Measurements from ENCODE around the gene TSPAN4. TPM values are rescaled to one million over a fixed set of nuclear protein-coding genes. Genes with fewer than 3 reads are reported as not detected.

TSPAN4 gene
- total RNA-seq, 1 donor from 2014 or later: 14.3 TPM

DNA sequence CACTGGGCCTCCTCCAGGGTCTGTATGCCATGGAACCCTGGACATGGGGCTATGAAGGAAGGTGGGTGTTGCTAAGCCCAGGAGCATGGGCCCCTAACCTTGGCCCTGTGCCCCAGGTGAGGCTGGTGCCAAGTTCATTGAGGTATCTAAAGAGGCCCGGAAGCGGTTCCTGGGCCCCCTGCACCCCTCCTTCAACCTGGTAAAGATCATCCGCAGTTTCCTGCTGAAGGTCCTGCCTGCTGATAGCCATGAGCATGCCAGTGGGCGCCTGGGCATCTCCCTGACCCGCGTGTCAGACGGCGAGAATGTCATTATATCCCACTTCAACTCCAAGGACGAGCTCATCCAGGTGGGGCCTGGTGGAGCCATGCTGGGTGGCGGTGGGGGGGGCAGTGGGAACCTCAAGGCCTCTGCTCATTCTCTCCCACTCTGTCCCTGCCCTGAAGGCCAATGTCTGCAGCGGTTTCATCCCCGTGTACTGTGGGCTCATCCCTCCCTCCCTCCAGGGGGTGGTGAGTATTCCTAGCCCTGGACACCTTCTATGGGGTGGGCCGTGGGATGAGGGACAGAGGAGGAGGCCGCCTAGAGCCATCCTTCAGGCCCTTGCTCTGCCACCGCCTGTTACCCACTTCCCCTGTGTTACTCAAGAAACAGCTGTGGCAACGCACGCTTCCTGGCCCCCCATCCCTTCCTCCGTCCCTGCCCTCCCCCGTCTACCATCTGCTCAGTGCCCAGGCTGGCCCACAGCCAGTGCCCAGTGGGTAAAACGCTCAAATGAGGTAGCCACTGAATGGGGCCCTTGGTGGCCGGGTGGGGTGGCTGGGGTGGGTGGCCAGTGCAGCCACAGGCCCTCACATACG lies 20.9 kb upstream of the TSPAN4 start:
- FAIRE-seq: no peak

DNA sequence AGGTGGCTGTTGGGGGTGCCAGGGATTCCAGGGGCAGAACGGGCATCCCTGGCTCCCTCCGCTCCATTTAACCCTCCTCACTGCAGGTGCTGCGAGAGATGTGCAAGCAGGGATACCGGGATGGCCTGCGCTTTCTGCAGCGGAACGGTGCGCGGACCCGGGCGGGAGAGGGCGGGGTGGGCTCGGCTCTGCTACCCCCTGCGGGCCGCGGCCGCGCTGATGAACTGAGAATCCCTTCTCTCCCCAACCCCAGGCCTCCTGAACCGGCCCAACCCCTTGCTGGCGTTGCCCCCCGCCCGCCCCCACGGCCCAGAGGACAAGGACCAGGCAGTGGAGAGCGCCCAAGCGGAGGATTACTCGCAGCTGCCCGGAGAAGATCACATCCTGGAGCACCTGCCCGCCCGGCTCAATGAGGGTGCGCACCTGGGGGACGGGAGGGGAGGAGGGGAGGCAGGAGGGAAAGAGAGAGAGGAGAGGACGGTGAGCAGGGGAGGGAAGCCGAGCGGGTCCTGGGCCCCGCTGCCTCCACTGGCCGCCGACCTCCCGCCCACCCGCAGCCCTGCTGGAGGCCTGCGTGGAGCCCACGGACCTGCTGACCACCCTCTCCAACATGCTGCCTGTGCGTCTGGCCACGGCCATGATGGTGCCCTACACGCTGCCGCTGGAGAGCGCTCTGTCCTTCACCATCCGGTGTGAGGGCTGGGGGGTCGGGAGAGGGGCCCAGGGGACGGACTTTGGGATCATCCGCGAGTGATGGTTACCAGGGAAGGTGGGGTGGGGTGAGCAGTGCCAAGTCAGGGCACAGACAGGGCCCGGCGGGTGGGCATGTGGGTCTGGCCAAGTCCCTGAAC lies 19.0 kb upstream of the TSPAN4 start:
- DNase-seq (ENCODE audit: low spot score in 2 of 2): no peak
- FAIRE-seq: no peak

More for the DNA sequence above, 20.9 kb upstream of the TSPAN4 start:
- peak; percentile 58 to 61 for DNase-seq (ENCODE audit: low spot score in 2 of 2)

DNA sequence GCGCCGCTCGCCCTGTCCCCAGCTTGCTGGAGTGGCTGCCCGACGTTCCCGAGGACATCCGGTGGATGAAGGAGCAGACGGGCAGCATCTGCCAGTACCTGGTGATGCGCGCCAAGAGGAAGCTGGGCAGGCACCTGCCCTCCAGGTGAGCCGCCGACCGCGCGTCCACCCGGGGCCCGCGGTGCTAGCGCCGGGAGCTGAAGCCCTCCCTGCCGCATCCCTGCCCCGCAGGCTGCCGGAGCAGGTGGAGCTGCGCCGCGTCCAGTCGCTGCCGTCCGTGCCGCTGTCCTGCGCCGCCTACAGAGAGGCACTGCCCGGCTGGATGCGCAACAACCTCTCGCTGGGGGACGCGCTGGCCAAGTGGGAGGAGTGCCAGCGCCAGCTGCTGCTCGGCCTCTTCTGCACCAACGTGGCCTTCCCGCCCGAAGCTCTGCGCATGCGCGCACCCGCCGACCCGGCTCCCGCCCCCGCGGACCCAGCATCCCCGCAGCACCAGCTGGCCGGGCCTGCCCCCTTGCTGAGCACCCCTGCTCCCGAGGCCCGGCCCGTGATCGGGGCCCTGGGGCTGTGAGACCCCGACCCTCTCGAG lies 18.3 kb upstream of the TSPAN4 start:
- FAIRE-seq: no peak

DNA sequence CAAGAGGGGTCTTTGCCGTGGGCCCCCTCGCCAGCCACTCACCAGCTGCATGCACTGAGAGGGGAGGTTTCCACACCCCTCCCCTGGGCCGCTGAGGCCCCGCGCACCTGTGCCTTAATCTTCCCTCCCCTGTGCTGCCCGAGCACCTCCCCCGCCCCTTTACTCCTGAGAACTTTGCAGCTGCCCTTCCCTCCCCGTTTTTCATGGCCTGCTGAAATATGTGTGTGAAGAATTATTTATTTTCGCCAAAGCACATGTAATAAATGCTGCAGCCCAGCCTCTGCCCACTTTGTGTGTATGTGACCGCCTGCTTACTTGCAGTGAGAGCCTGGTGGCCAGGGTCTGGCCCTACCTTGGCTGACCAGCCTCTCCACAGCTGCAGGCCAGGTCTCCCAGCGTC lies 17.7 kb upstream of the TSPAN4 start:
- no peak for DNase-seq (ENCODE audit: low spot score in 2 of 2)
- FAIRE-seq: no peak

More for the DNA sequence above, 18.3 kb upstream of the TSPAN4 start:
- DNase-seq (ENCODE audit: low spot score in 2 of 2): peak; percentile 58 to 66

DNA sequence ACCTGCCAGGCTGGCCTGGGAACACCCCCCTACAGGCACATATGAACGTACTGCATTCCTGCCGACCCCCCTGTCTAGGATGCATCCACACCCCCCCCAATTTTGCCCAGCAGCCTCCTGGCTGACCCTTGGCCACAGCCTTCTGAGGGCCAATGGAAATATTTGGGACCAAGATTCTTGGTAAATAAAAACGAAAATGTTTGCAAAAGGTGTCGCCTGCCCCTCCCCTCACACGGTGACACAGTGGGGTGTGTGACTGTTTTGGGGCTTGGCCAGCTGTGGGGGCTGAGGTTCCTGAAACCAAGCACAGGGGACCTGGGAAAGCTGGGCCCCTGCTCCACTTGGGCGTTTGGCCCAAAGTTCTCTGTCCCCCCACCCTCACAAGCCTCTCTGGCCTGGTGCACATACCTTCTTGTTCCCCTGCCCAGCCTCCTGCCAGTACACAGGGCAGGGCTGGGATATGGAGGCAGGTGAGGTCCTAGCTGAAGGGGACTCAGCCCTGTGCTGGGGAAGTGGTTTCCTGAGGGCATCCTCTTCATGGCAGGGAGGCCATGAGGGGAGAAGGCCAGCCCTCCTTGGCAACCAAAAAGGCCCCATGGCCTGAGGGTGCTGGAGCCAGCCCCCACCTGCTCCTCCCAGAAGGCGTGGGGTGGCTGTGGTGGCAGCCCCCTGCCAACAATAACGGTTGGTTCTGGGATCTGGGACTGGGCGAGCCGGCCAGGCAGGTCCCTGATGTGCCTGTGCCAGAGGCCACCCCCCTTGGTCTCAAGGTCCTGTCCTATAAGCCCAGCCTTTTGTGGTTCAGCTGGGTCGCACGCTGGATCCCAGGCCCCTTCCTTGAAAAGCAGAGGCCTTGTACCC lies 17.1 kb upstream of the TSPAN4 start:
- DNase-seq (ENCODE audit: low spot score in 2 of 2) (no peak), FAIRE-seq (no peak)

DNA sequence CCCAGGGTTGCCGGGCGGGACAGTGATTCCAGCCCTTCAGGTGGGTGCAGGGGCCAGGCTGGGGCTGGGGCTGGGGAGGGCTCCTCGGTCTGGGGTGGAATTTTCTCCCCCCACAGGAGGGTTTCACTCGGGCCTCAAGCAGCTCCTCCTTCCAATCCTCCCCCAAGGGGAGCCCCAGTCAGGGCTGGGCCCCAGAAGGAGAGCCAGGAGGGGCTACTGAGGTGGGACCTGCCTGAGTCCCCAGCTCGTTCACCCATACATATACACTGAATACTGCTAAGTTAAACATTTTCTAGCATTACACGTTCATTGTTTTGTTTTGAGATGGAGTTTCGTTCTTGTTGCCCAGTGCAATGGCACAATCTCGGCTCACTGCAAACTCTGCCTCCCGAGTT lies 16.4 kb upstream of the TSPAN4 start:
- FAIRE-seq: no peak
- DNase-seq (ENCODE audit: low spot score in 2 of 2): no peak

DNA sequence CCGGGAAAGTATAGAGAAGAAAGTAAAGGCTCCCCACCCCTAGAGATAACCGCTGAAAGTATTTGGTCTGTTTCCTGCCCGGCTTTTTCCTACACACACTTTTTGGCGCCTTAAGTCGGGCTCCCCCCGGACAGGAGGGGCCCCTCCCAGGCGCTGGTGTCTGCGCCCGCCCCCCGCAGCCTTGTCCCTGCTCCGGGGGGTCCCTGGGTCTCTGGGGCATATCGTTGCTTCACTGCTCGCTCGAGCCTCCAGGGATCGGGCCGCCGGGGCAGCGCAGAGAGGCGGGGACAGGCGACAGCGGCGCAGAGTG lies 15.9 kb upstream of the TSPAN4 start:
- no peak for DNase-seq (ENCODE audit: low spot score in 2 of 2)

DNA sequence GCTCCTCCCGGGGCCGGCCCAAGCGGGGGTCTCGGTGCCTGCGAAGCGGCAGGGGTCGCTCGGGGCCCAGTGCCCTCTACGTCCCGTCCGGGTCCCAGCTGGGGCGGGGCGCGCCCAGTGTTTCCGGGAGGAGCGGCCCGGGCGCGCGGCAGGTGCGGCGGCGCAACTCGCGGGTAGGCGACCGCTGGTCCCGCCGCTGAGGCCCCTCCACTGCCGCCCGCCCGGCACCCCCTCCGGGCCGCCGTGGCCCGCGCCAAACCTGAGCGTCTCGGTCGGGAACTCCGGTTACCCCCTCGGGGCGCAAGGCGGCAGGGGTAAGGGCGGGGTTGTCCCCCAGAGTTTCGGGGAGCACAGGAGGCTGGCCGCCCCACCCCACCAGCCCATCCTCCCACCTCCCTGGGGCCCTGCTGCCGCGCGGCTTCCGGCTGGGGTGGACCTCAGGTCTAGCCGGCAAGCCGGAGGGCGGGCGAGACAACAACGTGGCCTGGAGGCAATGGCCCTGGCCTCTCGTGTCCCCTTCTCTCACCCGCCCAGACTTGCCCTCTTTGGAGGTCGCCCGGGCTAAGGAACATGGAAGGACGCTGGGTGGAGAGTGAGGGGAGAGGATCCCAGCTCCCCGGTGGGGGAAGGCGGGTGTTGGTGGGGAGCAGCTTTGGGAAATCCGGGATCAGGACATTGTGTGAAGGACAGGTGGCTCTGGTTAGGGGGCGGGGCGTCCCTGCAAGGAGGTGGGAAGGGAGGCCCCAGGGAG lies 15.3 kb upstream of the TSPAN4 start:
- no peak for DNase-seq (ENCODE audit: low spot score in 2 of 2)
- no peak for FAIRE-seq

More for the DNA sequence above, 15.9 kb upstream of the TSPAN4 start:
- no peak for FAIRE-seq

DNA sequence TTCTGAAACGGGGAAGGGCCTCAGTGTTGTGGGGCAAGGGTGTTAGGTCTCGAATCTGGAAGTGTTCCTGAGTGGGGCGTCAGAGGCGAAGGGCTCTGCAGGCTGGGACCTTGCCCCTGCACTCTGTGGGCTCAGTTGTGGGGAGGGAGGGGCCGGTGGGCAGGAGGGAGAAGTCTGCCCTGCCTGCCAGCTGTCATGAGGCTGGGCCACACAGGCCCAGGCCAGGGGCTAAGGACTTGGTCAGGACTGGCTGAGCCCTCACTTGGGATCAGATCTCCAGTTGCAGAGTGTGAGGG lies 14.8 kb upstream of the TSPAN4 start, which contains the start of gene CRACR2B:
Gene CRACR2B (plus strand): TSS at position 23 of the 296 bp plus-strand sequence. CDS start 689 bp downstream, outside the sequence.
- DNase-seq (ENCODE audit: low spot score in 2 of 2) (no peak), FAIRE-seq (no peak)

DNA sequence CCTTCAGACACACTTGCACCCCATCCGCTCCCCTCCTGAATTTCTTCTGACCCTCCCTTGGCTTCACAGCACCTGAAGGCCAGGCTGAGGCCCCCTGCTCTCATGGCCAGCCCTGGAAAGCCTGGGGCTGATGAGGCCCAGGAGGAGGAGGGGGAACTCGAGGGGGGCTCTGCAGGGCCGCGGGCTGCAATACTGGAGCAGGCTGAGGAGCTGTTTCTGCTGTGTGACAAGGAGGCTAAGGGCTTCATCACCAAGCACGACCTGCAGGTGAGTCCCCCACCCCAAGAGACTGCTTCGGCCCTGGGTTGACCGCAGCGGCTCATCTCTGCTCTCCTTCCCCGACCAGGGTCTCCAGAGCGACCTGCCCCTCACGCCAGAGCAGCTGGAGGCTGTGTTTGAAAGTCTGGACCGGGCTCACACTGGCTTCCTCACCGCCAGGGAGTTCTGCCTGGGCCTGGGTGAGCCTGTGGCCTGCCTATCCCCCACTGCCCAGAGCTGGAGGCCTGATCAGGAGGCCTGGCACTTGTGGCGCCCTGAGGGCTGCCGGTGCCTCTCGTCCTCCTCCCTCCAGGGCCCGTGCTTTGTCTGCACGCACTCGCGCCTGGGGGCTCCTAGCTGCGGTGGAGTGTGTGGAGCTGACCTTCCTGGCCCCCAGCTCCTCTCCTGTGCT lies 14.0 kb upstream of the TSPAN4 start:
- DNase-seq (ENCODE audit: low spot score in 2 of 2) (no peak), FAIRE-seq (no peak)

DNA sequence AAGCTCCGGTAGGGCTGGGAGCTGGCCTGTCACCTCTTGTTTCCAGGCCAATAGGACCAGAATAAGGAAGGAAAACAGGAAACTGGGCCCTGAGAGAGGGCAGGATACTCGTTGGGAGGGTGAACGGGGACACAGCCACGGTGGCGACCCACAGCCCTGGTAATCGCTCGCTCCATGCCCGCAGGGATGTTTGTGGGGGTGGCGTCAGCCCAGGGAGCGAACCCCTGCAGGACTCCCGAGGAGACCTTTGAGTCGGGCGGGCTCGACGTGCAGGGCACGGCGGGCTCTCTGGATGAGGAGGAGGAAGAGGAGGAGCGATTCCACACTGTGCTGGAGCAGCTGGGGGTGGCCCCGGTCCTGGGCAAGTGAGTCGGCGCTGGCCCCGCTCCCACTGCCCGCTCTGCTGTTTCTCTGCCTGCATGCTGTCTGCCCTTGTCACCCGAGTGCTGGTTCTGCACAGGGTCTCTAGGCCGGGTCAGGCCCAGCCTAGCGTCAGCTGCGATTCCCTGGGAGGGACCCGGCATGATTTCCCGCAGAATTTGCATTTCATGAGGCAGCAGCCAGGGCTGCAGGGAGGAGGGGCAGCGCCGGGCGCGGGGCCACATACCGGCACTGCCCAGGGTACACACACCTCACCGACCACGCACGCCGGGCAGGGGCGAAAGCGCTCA lies 13.3 kb upstream of the TSPAN4 start:
- DNase-seq (ENCODE audit: low spot score in 2 of 2) (no peak), FAIRE-seq (no peak)

DNA sequence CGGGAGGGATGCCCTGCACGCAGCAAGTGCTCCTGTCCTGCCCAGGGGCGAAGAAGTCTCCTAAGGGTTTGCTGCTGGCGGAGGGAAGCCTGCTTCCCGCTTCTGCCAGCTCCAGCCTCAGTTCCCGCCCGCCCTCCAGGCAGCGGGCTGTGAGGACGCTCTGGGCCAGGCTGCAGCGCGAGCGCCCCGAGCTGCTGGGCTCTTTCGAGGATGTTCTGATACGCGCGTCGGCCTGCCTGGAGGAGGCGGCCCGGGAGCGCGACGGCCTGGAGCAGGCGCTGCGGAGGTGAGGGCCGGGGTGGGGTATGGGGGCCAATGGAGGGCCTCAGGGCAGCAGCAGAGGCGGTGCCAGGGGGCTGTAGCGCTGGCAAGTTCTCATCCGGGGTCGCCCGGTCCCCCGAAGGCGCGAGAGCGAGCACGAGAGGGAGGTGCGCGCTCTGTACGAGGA lies 12.8 kb upstream of the TSPAN4 start:
- DNase-seq (ENCODE audit: low spot score in 2 of 2): no peak

DNA sequence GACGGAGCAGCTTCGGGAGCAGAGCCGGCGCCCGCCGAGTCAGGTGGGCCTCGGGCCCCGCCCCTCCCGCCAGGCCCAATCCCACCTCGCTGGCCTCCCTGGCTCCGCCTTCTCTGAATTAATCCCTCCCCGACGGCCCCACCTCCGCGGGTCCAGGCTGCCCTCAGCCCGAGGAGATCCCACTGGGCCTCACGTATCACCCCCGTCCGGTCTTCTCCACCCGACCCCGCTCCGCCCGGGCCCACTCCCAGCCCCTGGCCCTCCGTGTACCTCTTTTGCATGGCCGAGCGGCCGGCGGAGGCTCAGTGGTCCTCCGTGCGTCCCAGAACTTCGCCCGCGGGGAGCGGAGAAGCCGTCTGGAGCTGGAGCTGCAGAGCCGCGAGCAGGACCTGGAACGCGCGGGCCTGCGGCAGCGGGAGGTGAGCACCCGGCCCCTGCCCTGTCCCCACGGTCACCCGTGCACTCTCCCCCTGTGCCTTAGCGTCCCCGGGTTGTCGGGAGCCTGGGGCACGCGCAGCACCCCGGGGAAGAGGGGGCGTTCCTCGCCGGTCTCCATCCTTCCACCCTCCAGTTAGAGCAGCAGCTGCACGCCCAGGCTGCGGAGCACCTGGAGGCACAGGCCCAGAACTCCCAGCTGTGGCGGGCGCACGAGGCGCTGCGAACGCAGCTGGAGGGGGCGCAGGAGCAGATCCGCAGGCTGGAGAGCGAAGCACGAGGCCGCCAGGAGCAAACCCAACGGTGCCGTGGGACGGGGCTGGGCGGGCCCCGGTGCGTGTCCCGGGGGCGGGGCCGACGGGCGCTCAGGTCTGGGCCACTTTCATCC lies 12.1 kb upstream of the TSPAN4 start:
- FAIRE-seq: no peak

More for the DNA sequence above, 12.8 kb upstream of the TSPAN4 start:
- FAIRE-seq: no peak

DNA sequence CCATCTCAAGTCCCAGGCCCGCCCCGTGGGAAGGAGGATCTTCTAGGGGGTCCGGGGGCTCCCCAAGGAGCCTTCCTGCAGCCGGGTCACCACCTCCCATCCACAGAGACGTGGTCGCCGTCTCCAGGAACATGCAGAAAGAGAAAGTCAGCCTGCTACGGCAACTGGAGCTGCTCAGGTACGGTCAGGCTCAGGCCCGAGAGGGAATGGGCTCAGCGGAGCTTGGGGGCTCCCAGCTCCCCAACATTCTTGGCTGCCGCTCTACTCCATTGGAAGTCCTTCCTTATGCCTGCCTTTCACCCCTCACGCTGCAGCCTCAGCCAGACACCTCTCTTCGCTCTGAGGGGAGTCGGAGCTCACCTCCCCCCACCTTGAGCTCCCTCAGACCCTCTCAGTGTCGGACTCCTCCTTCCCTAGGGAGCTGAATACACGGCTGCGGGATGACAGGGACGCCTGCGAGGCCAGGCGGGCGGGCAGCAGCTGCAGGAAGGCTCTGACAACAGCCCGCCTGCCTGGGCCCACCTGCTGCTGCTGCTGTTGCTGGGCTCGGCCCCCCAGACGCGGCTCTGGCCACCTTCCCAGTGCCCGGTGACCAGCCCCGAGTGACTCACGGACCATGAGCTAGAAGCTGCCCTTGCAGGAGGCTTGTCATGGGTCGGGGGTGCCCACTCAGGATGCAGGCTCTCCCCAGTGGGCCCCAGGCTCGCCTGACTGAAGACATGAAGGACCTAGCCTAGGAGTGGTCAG lies 11.4 kb upstream of the TSPAN4 start:
- FAIRE-seq (no peak), DNase-seq (ENCODE audit: low spot score in 2 of 2) (no peak)

More for the DNA sequence above, 12.1 kb upstream of the TSPAN4 start:
- DNase-seq (ENCODE audit: low spot score in 2 of 2): peak in 1 of 2 donors; percentile 58

DNA sequence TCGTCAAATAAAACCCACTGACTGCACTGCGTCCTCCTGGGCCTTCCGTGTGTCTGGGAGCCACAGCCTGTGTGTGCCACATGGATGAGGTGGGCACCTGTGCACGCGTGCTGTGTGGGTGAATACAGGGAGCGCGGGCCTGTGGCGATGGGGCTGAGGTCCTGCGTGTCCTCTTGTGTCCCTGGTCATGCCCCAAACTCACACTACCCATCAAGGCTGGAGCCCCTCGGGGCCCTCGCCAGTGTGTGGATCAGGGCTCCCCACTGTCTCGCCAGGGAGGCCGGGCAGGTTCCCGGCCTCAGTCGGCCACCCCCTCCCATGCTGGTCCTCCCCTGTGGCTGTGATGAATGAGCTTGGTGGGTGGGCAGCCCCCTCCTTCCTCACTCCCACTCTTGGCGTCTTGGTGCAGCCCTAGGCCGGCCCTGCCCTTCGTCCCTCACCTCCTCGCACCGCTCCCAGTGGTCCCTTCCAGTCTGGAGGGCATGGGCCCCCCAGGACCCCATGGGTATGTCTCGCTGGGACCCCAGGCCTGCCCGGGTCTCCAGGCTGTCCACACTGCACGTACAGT lies 10.6 kb upstream of the TSPAN4 start:
- FAIRE-seq: no peak

DNA sequence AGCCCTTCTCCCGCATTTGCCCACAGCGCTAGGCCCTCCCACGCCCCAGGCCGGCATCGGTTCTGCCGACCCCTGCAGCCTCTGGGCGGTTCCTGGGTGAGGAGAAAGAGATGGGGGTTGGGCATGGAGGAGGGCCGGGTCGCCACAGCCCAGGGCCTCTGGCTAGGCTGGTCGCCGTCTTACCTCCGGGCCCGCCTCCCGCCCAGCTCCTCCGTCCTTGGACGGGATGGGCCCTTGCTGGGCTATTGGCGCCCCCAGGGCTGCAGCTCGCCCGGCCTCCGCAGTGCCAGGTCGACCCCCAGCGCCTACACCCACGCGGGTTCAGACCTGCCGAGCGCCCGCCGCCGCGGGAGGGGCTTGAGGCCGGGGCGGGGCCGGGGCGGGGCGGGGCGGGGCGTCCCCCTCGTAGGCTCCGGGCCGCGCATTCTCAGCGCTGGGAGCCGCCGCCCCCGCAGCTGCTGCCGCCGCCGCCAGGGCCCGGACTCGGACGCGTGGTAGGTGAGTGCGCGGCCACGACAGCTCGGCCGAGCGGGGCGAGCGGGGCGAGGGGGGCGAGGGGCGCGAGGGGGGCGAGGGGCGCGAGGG lies 10.0 kb upstream of the TSPAN4 start, which contains the start of gene CD151:
Gene CD151 (plus strand): TSS at position 424 of the 585 bp plus-strand sequence. CDS start 3,118 bp downstream, outside the sequence.
- FAIRE-seq (no peak), DNase-seq (ENCODE audit: low spot score in 2 of 2) (peak in 1 of 2 donors; percentile 66)

More for the DNA sequence above, 10.6 kb upstream of the TSPAN4 start:
- DNase-seq (ENCODE audit: low spot score in 2 of 2): no peak

All from frontal cortex (tissue), 4 donors.